Endothelial cell (in vitro differentiated cells): ENCODE measurements around the gene CC2D2B. TPM values are rescaled to one million over a fixed set of nuclear protein-coding genes. Genes with fewer than 3 reads are reported as not detected.
"Not testable (repeated sequence)": the region's sequence is repeated elsewhere in the genome, so short reads cannot be mapped to it uniquely, and the experiment has no call there.

Source experiments
- DNase-seq: peaks from one replicate; pipeline ENCODE4 v3.0.0; 2021; ENCODE audit warnings: low spot score
- H3K27ac Mint-ChIP-seq: one replicate; pipeline ENCODE4 v1.8.0; 2021; ENCODE audit warnings: mixed read lengths, inconsistent platforms; ENCODE audit not compliant: unreplicated experiment
- H3K27me3 Mint-ChIP-seq: one replicate; pipeline ENCODE4 v1.8.0; 2021; ENCODE audit warnings: mild to moderate bottlenecking, moderate library complexity, mixed read lengths, inconsistent platforms; ENCODE audit not compliant: unreplicated experiment
- H3K36me3 Mint-ChIP-seq: one replicate; pipeline ENCODE4 v1.8.0; 2021; ENCODE audit warnings: mild to moderate bottlenecking, low read depth, mixed read lengths, inconsistent platforms; ENCODE audit not compliant: unreplicated experiment
- H3K4me1 Mint-ChIP-seq: one replicate; pipeline ENCODE4 v1.8.0; 2021; ENCODE audit warnings: mild to moderate bottlenecking, mixed read lengths, inconsistent platforms; ENCODE audit not compliant: unreplicated experiment
- H3K4me3 Mint-ChIP-seq: one replicate; pipeline ENCODE4 v1.8.0; 2021; ENCODE audit warnings: mild to moderate bottlenecking, mixed read lengths, inconsistent platforms; ENCODE audit not compliant: unreplicated experiment
- H3K9me3 Mint-ChIP-seq: one replicate; pipeline ENCODE4 v1.8.0; 2021; ENCODE audit warnings: mixed read lengths, inconsistent platforms; ENCODE audit not compliant: unreplicated experiment
- CTCF ChIP-seq: fragments of 200-600 bp; sonication (generic); IDR thresholded peaks from one replicate; pipeline ENCODE4 v1.5.0; 2021; ENCODE audit warnings: antibody characterized with exemption; ENCODE audit not compliant: unreplicated experiment
- total RNA-seq: library from RNA; stranded (reverse); fragmentation: NEBNext Ultra II Directional; extraction: Animal tissue kit (Norgen Biotek cat#: 25700); gene quantifications from one replicate; pipeline ENCODE4 v1.2.1, GENCODE V29; 2021; ENCODE audit not compliant: unreplicated experiment

The CC2D2B gene
- total RNA-seq, 1 donor from 2014 or later, result 2.1 TPM

GRCh38 chr10:95873139-95873538, 34.6 kb upstream of the CC2D2B start:
- Mint-ChIP-seq H3K27me3 (peaks cover 2% of the 10 kb centered on the region), H3K36me3 (peaks cover 45% of the 10 kb centered on the region), H3K4me1 (no peaks in the 10 kb centered on the region), H3K9me3 (peaks cover 5% of the 10 kb centered on the region), H3K27ac (no peak overlapping the region), H3K4me3 (peak overlapping the region; percentile 77)
- no peak for DNase-seq
- TF ChIP-seq CTCF, result no peak

GRCh38 chr10:95873651-95874050, 34.1 kb upstream of the CC2D2B start:
- peak overlapping the region; percentile 77 for H3K4me3 Mint-ChIP-seq
- no peaks in the 10 kb centered on the region for H3K4me1 Mint-ChIP-seq
- TF ChIP-seq CTCF, result no peak
- H3K27me3 Mint-ChIP-seq, result peaks cover 2% of the 10 kb centered on the region
- DNase-seq, result no peak
- H3K27ac Mint-ChIP-seq, result no peak overlapping the region
- H3K9me3 Mint-ChIP-seq, result peaks cover 5% of the 10 kb centered on the region
- H3K36me3 Mint-ChIP-seq, result peaks cover 45% of the 10 kb centered on the region

GRCh38 chr10:95874783-95875182, 33.0 kb upstream of the CC2D2B start:
- peaks cover 45% of the 10 kb centered on the region for H3K36me3 Mint-ChIP-seq
- H3K9me3 Mint-ChIP-seq, result not testable (repeated sequence)

GRCh38 chr10:95876756-95877155, 31.0 kb upstream of the CC2D2B start:
- Mint-ChIP-seq H3K27me3 (peaks cover 2% of the 10 kb centered on the region), H3K27ac (no peak overlapping the region), H3K4me3 (no peak overlapping the region), H3K9me3 (peaks cover 5% of the 10 kb centered on the region), H3K36me3 (peaks cover 43% of the 10 kb centered on the region), H3K4me1 (no peaks in the 10 kb centered on the region)
- DNase-seq, result no peak
- no peak for TF ChIP-seq CTCF

More at GRCh38 chr10:95874783-95875182, 33.0 kb upstream of the CC2D2B start:
- not testable (repeated sequence) for H3K4me1 Mint-ChIP-seq, H3K27me3 Mint-ChIP-seq, H3K27ac Mint-ChIP-seq, DNase-seq
- peak overlapping the region; percentile 68 for H3K4me3 Mint-ChIP-seq

- Mint-ChIP-seq H3K27ac (no peak overlapping the region), H3K27me3 (peaks cover 2% of the 10 kb centered on the region), H3K4me1 (no peaks in the 10 kb centered on the region), H3K36me3 (peaks cover 32% of the 10 kb centered on the region), H3K4me3 (no peak overlapping the region), H3K9me3 (peaks cover 5% of the 10 kb centered on the region)
- no peak for TF ChIP-seq CTCF
- no peak for DNase-seq
Observed at GRCh38 chr10:95877881-95878280, 29.9 kb upstream of the CC2D2B start.
